A549 treated with Hydrocortisone at 1 μM for 4 hours (cell line): ENCODE data around the gene SHISA7. TPM values are rescaled to one million over a fixed set of nuclear protein-coding genes. Genes with fewer than 3 reads are reported as not detected.

ENCODE experiments used
- total RNA-seq: library from RNA; stranded (reverse); fragments of 200-300 nt; extraction: Qiagen RNA extraction; gene quantifications from 5 replicates; pipeline ENCODE4 v1.2.3, GENCODE V29; 2022

The SHISA7 gene
- total RNA-seq = not detected in 5 replicates

DNA sequence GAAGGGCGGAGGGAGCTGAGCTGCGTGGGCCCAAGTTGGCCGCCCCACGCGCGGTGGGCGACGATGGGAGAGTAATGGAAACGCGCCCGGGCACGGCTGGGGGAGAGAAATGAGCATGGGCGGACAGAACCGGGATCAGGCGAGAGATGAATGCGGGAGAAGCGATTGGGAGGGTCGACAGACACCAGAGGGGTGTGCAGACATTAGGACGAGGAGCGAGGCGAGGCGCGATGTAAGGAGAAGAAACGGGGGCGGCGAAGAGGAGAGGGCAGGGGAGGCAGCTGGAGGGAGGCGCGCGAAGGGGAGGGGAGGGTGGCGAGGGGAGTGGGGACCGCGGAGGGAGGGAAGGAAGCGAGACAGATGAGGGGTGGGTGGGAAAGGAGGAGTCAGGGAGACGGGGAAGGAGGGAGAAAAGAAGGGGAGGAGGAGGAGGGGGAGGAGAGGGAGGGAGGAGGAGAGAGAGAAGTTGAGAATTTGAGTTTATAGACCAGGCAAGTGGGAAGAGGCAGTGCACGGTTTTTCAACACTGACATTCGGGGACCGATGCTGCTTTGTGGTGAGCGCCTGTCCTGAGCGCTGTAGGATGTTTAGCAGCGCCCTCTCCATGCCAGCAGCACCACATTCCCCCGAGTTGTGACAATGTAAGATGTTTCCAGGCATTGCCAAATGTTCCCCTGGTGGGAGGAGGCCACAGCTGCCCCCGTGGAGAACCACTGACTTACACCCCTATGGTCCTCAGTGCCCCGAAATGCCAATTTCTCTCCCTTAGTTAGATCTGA lies at the start of gene SHISA7:
TSS of gene SHISA7 (minus strand) at position 256 of the 779 bp plus-strand sequence. CDS start 437 bp downstream, outside the sequence.

DNA sequence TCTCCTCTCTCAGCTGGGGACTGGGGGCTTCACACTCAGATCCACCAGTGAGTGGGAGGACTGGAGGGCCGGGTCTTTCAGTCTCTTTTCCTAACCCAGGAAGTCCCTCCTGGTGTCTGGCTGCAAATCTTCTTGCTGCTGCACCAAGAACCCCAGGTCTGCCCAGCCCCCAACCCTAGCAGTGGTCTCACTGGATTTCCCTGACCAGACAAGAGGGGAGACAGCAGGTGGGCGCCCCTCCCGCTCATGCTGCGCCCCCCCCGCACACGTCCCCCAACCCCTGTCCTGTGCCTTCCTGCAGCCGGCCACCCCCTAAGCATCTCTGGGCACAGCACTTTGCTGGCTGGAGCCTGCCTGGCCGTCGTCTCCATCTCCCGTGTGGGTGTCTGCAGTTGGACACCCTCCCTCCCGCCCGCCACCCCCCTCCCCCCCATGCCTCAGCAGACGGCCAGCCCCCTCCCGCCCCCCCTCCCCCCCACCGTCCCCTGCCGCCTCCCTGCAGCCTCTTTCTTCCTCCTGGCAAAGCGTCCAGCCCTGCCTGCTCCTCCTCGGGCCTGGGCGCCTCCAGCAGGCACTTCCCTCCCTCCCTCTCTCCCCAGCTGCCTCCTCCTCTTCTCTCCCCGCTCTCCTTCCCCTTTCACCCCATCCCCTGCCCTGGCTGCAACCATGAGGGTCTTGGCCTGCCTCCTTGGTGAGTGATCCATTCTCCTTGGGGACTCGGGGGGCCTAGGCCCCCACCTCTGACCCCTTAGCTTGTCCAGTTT lies 45.0 kb upstream of the SHISA7 start, which contains the start of gene SSC5D:
TSS of gene SSC5D (plus strand) at position 513 of the 764 bp plus-strand sequence. CDS start at position 667, 154 bp downstream.

DNA sequence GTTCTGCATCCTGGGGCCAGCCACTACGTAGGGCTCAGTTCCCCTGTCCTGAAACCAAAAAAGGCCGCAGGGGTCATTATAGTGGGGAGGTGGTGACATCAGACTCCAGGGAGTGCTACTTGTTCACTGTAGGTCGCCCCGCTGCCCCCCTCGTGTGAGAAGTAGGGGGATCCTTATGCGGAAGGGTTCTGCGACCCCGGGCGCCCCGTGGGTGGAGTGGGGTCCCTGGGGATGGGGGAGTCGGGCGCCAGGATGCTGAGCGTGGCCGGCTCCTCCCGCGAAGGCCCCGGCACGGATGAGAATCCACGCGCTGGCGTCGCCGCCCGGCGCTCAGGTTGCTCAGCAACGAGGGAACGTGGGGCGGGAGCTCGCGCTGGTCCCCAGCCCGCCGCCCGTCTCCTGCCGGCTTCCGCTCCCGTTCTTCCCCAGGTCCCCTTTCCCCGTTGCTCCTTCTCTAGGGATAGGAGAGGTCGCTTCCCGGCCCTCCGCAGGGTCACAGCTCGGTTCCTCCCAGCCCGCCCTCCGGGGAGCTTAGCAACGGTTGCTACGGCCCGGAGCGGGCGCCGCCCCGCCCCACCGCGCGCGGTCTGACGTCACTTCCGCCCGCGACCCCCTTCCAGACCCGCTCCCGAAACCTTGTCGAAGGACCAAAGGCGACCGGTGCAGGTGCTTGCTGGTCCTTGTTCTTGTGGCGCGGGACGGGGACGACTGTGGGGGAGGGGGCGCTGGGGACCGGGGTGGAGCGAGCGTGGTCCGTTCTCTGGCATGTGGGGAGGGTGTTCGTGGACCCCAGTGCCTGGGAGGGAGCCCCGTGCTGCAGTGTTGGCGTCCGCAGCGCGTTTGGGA lies 41.7 kb upstream of the SHISA7 start, which contains the start of gene NAT14:
TSS of gene NAT14 (plus strand) at position 596 of the 846 bp plus-strand sequence. CDS start 521 bp downstream, outside the sequence.

DNA sequence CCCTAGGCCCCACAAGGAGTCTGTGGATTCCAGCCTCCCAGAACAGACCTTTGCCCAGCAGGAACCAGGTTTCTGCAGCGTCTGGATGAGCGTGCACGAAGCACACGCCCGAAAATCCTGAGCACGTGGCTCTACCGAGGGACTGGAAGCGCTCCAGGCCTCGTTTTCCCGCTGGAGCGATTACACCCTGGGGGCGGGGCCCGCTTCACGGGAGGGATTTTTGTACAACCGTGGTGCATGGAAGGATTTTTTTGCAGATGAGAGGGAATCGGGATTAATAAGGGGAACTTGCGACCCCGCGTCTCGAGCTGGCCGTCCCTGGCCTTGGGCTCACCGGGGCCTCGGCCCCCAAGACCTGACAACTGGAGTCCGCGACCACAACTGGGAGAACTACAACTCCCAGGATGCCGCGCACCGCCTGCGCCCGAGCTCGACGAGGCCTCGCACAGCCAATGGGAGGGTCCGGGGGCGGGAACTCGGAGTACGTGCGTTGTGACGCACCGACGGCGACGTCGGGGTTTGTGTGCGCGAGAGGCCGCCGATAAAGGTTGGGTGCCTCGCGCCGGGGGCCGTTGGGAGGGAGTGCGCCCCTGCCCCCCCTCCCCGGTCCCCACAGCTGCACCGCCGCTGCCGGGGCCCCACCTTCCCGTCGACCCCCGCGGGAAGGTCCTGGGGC lies 33.1 kb upstream of the SHISA7 start, which contains the start of gene ZNF628:
TSS of gene ZNF628 (plus strand) at position 518 of the 676 bp plus-strand sequence. CDS start 3,294 bp downstream, outside the sequence.

DNA sequence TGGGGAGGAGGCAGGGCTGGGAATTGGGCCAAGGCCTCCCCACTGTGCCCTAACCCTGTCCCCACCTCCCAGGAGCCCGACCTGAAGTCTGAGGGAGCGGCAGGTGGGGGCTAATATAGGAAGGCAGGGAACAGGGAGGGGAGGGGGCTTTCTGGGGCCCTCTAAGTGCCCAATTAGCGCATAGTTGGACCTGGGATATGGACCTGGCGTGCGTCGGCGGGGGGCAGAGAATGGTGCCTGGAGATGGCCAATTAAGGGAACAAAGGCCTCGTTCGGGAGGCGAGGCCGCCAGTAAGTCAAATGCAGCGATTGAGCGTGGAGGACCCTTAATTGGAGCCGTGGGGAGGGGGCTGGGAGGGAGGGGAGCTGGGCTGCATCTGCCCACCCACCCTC lies 21.6 kb upstream of the SHISA7 start, which contains the start of gene C19orf85:
TSS of gene C19orf85 (minus strand) at position 90 of the 393 bp plus-strand sequence. CDS start 197 bp downstream, outside the sequence.

DNA sequence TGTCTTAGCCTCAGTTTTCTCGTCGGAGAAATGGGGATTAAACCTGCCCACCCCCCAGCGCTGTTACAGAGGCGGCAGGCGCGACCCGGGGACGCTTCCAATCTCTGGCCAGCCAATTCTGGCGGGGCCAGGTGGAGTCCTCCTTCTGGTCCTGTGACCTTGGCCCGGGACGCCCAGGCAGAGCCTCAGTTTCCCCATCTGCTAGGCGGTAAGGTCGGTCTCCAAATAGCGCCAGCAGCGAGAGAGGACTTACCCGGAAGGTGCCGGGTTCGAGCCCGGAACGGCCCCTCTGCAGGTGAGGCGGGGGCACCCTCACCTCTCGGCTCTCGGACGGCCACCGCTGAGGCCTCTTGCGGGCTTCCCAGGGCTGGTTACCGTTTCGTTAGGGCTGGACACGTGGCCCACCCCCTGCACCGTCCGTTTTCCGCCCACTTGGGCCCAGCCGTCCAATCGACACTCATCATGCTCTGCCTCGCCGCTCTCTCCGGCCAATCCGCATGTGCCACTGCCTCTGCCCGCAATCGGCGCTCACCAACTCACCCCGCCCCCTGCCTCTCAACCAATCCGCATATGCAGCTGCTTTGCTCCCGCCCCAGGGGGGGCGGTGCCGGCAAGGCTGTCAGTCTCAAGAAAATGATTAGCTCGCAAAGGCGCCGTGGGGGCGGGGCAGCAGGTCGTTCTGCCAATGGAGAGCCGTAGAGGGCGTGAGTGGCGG lies 18.3 kb upstream of the SHISA7 start, which contains the start of gene ISOC2:
TSS of gene ISOC2 (minus strand) at position 384 of the 715 bp plus-strand sequence. CDS start 5,156 bp downstream, outside the sequence.

DNA sequence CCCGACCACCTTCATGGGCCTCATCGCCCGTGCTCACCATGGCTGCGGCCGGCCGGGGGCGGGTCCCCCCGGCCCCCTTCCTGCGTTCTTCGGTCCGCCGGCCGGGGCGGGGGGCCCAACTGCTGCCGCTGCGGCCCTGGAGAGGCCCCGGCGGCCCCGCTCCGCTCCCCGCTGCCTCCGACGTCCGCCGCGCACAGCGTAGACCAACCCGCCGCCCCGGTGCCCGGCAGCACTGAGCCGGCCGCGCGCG lies 35.6 kb downstream of the SHISA7 start, which contains the start of gene UBE2S:
TSS of gene UBE2S (minus strand) at position 239 of the 250 bp plus-strand sequence. CDS start at position 40, 199 bp downstream.

DNA sequence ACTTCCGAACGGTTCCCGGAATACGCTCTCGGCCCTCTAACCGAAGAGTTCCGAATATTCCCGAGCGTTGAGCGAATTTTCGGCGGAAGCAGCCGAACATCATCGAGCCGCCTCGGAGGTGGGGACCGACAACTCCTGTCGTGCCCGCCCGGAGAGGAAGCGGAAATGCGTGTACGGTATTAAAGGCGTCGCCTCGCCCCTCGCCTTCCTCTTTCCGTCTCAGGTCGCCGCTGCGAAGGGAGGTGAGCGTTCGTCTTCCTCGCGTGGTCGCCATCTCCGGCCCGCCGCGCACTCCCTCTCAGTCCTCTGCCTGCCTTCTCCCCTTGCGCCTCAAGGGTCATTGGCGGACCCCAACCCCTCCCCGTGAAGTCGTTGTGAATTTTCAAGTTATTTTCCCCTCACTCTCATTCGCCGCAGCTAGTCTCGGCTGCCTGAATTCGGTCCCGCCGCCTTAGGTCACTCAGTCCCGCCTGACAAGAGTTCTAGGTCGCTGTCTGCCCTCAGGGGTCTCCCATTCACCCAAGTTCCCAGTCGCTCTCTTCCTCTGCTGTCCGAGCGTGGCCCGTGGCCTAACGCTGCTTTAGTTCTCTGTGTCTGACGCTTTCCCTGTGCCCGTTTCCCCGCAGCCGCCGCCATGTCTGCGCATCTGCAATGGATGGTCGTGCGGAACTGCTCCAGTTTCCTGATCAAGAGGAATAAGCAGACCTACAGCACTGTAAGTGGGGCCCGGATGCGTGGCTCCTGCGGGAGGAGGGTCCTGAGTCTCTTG lies 57.2 kb downstream of the SHISA7 start, which contains the start of gene RPL28:
TSS of gene RPL28 (plus strand) at position 209 of the 769 bp plus-strand sequence. CDS start at position 635, 426 bp downstream.

DNA sequence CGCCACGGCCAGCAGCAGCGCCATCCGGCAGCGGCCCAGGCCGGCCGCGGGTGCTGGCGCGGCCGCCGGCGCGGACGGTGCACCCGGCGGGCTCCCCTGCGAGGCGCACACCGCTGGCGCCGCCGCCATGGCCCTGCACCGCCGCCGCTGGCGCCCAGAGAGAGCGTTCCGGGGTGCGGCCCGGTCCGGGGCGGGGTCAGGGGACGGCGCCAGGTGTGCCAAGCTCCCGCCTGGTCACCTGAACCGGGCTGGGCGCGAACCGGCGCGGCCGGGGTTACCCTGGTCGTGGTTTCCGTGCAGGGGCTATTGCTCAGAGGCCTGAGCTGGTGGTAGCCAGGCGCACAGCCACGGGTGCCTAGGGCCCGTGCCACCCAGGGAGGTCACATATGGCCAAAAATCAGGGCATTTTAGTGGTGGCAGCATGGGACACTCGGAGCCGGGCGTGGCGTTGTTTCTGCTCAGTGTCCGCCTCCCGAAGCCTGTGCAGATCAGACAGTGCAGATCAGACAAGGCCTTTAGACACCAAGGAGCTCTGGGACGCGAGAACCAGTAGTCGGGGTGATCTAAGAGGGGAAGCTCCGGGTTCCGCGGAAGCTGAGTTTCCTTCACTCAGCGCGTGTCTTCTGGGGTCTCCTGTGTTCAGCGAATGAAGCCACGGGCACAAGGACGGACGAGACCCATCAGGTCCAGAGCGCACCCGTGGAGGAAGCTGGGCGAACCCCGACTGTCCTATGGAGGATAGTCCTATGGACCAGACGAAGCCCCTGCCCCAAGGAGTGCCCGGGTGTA lies 58.8 kb downstream of the SHISA7 start, which contains the start of gene TMEM238:
TSS of gene TMEM238 (minus strand) at position 162 of the 789 bp plus-strand sequence. CDS start at position 129, 33 bp downstream.

Other genes starting within 250 kb of the SHISA7 start
- 3.1 to 5.8 TPM (median 4.0 TPM) in 5 replicates for gene PTPRH, start 233.8 kb downstream of the SHISA7 start, total RNA-seq
- 2.7 to 4.2 TPM (median 3.9 TPM) in 5 replicates for gene TMEM86B, start 214.5 kb downstream of the SHISA7 start, total RNA-seq
- gene PPP6R1, start 184.3 kb downstream of the SHISA7 start, total RNA-seq = 93.5 to 110 TPM (median 107 TPM) in 5 replicates
- gene HSPBP1, start 163.2 kb downstream of the SHISA7 start, total RNA-seq = 118 to 141 TPM (median 133 TPM) in 5 replicates
- 2.4 to 3.6 TPM (median 3.1 TPM) in 5 replicates for gene BRSK1, start 159.3 kb downstream of the SHISA7 start, total RNA-seq
- gene TMEM150B, start 118.0 kb downstream of the SHISA7 start, total RNA-seq = 0.20 TPM in 1 of 5 replicates, not detected in the others
- gene KMT5C, start 103.4 kb downstream of the SHISA7 start, total RNA-seq = 4.5 to 6.4 TPM (median 5.2 TPM) in 5 replicates
- 0.56 to 0.99 TPM (median 0.66 TPM) in 5 replicates for gene COX6B2, start 88.6 kb downstream of the SHISA7 start, total RNA-seq
- 0.06 to 0.20 TPM (median 0.10 TPM) in 5 replicates for gene GARIN5B, start 80.0 kb downstream of the SHISA7 start, total RNA-seq
- gene IL11, start 72.8 kb downstream of the SHISA7 start, total RNA-seq = 11.8 to 15.1 TPM (median 12.3 TPM) in 5 replicates
- 1.1 to 2.0 TPM (median 1.4 TPM) in 5 replicates for gene TMEM190, start 66.5 kb downstream of the SHISA7 start, total RNA-seq
- 1.4 to 10.5 TPM (median 8.0 TPM) in 5 replicates for gene TMEM238, start 59.0 kb downstream of the SHISA7 start, total RNA-seq
- 2,211 to 2,788 TPM (median 2,598 TPM) in 5 replicates for gene RPL28, start 57.4 kb downstream of the SHISA7 start, total RNA-seq
- gene UBE2S, start 35.5 kb downstream of the SHISA7 start, total RNA-seq = 244 to 439 TPM (median 386 TPM) in 5 replicates
- gene ISOC2, start 18.3 kb upstream of the SHISA7 start, total RNA-seq = 50.1 to 63.3 TPM (median 58.1 TPM) in 5 replicates
- not detected in 5 replicates for gene C19orf85, start 21.5 kb upstream of the SHISA7 start, total RNA-seq
- 5.2 to 9.1 TPM (median 6.3 TPM) in 5 replicates for gene ZNF628, start 33.3 kb upstream of the SHISA7 start, total RNA-seq
- gene NAT14, start 41.9 kb upstream of the SHISA7 start, total RNA-seq = 31.4 to 58.8 TPM (median 53.6 TPM) in 5 replicates
- 0.34 to 1.2 TPM (median 0.77 TPM) in 5 replicates for gene SSC5D, start 45.1 kb upstream of the SHISA7 start, total RNA-seq
- 1.6 to 2.3 TPM (median 2.1 TPM) in 5 replicates for gene SBK2, start 93.8 kb upstream of the SHISA7 start, total RNA-seq
- gene SBK3, start 102.2 kb upstream of the SHISA7 start, total RNA-seq = 1.5 to 2.4 TPM (median 1.7 TPM) in 5 replicates
- gene ZNF579, start 137.5 kb upstream of the SHISA7 start, total RNA-seq = 19.9 to 35.0 TPM (median 29.6 TPM) in 5 replicates
- gene FIZ1, start 156.2 kb upstream of the SHISA7 start, total RNA-seq = 18.6 to 24.5 TPM (median 24.2 TPM) in 5 replicates
- 11.2 to 18.9 TPM (median 16.4 TPM) in 5 replicates for gene ZNF524, start 157.0 kb upstream of the SHISA7 start, total RNA-seq
- 7.2 to 12.0 TPM (median 10.9 TPM) in 5 replicates for gene ZNF865, start 162.3 kb upstream of the SHISA7 start, total RNA-seq
- gene ZNF784, start 181.3 kb upstream of the SHISA7 start, total RNA-seq = 4.6 to 6.1 TPM (median 5.4 TPM) in 5 replicates
- 26.3 to 52.7 TPM (median 47.0 TPM) in 5 replicates for gene ZNF580, start 197.7 kb upstream of the SHISA7 start, total RNA-seq
- gene ZNF581, start 200.3 kb upstream of the SHISA7 start, total RNA-seq = 36.1 to 50.8 TPM (median 48.2 TPM) in 5 replicates
- 16.8 to 19.4 TPM (median 17.5 TPM) in 5 replicates for gene CCDC106, start 204.9 kb upstream of the SHISA7 start, total RNA-seq
- 262 to 324 TPM (median 284 TPM) in 5 replicates for gene U2AF2, start 211.7 kb upstream of the SHISA7 start, total RNA-seq
- 145 to 205 TPM (median 194 TPM) in 5 replicates for gene EPN1, start 231.9 kb upstream of the SHISA7 start, total RNA-seq